NOMO-1 (cell line): ENCODE data around the gene FAM90A1.
"Not testable (repeated sequence)": the region's sequence is repeated elsewhere in the genome, so short reads cannot be mapped to it uniquely, and the experiment has no call there.

Experiments
- DNase-seq, 2 experiments: peaks; one replicate each; lab custom pipeline; 2025; ENCODE audit not compliant: unreplicated experiment in 2 of 2; lab: John Stamatoyannopoulos, UW

FAM90A1 gene

GRCh38 chr12:8233935-8234495, 6.6 kb upstream of the FAM90A1 start:
- not testable (repeated sequence) for DNase-seq

GRCh38 chr12:8233300-8233855, 6.0 kb upstream of the FAM90A1 start:
- DNase-seq = not testable (repeated sequence)

GRCh38 chr12:8231666-8232608, 4.5 kb upstream of the FAM90A1 start:
- peak in 1 of 2 experiments; percentile 2 for DNase-seq

- not testable (repeated sequence) for DNase-seq
Measured at GRCh38 chr12:8231049-8231448, 3.6 kb upstream of the FAM90A1 start.

DNA sequence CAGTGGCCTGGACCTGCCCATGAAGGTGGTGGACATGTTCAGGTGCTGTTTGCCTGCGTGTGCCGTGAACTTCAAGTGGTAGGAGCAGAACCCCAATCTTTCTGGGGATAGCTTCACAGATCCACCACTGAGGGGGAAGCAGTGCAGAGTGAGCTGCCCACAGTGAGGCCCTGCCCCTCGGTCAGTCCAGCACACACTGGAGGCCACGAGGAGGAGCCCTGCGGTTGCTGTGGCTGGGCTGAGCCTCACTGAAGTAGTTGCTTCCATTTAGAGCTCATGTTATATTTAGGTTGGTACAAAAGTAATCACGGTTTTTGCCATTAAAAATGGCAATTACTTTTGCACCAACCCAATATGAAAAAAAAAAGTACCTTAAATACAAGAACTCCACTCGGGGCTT, 2.1 kb upstream of the FAM90A1 start:
- not testable (repeated sequence) for DNase-seq

DNA sequence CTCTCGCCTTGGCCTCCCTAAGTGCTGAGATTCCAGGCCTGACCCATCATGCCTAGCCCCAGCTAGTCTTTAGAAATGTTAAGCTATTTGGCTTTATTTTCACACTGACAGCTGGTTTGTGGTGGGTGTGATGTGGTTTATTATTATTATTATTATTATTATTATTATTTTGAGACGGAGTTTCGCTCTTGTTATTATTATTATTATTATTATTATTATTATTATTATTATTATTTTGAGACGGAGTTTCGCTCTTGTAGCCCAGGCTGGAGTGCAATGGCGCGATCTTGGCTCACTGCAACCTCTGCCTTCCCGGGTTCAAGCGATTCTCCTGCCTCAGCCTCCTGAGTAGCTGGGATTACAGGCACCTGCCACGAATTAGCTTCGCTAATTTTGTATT, 1.2 kb upstream of the FAM90A1 start:
- not testable (repeated sequence) for DNase-seq

GRCh38 chr12:8227732-8228077, 287 bp upstream of the FAM90A1 start:
- DNase-seq = not testable (repeated sequence)

GRCh38 chr12:8226355-8226754, 1.1 kb downstream of the FAM90A1 start:
- DNase-seq = no peak

GRCh38 chr12:8224782-8225181, 2.6 kb downstream of the FAM90A1 start:
- not testable (repeated sequence) for DNase-seq

DNA sequence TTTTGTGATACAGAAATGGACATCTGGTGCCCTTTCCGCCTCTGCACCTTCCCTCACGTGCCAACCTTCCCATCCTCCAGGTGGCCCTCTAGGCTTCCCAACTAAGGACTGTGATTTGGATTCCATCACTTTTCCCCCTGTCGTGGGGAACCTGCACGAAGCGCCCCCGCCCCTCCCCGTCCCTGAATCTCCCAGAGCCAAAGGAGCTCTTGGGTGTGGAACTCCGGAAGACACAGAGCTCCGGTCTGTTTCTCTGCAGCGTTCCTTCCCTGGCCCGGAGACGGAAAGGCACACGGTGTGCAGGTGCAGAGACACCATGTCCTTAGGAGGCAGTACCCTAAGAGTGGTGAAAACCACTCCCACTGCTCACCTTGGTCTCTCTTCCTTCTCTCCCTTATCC, 3.8 kb downstream of the FAM90A1 start:
- not testable (repeated sequence) for DNase-seq

GRCh38 chr12:8222303-8222702, 5.1 kb downstream of the FAM90A1 start:
- DNase-seq = not testable (repeated sequence)

- DNase-seq = not testable (repeated sequence)
Measured at GRCh38 chr12:8221844-8222243, 5.6 kb downstream of the FAM90A1 start.

GRCh38 chr12:8221375-8221774, 6.0 kb downstream of the FAM90A1 start:
- DNase-seq = not testable (repeated sequence)

DNA sequence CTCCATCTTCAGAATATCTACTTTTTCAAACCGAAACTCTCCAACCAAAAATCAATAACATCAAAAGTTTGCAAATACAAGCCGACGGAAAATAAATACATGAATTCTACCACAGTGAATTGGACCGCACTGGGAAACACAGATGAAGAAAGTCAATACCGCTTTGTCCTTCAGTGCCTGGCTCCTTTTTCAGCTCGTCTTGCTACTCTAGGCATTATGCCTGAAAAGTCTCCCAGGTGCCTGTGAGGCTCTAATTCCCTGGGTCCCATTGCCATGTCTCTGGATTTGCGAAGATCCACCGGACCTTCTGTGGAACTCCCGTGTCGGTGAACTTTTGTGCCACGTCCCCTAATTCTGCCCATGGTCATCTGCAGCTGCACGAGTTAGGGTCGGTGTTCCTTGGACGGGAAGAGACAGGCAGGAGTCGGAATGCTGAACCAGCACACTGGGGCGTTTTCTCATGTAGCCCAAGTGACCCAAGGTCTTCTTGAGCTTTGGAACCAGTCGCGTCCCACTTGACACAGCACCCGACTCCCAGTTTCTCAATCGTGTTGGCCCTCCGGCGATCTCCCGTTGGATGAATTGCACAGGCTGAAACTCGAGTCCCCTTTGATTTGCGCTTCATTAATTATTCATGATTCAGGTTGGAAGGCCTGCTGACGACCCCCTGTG, 8.6 kb downstream of the FAM90A1 start:
- DNase-seq = not testable (repeated sequence)

- DNase-seq = not testable (repeated sequence)
Measured at GRCh38 chr12:8197685-8198308, 29.6 kb downstream of the FAM90A1 start.

- not testable (repeated sequence) for DNase-seq
Measured at GRCh38 chr12:8188088-8188487, 39.3 kb downstream of the FAM90A1 start.

DNA sequence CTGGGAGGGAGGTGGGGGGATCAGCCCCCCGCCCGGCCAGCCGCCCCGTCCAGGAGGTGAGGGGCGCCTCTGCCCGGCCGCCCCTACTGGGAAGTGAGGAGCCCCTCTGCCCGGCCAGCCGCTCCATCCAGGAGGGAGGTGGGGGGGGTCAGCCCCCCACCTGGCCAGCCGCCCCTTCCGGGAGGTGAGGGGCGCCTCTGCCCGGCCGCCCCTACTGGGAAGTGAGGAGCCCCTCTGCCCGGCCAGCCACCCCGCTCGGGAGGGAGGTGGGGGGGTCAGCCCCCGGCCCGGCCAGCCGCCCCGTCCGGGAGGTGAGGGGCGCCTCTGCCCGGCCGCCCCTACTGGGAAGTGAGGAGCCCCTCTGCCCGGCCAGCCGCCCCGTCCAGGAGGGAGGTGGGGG, 43.2 kb downstream of the FAM90A1 start:
- DNase-seq = not testable (repeated sequence)

DNA sequence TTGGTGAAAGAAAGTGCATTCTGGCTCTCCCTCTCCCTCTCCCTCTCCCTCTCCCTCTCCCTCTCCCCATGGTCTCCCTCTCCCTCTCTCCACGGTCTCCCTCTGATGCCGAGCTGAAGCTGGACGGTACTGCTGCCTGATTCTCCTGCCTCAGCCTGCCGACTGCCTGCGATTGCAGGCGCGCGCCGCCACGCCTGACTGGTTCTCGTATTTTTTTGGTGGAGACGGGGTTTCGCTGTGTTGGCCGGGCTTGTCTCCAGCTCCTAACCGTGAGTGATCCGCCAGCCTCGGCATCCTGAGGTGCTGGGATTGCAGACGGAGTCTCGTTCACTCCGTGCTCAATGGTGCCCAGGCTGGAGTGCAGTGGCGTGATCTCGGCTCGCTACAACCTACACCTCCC, 44.1 kb downstream of the FAM90A1 start:
- not testable (repeated sequence) for DNase-seq

- not testable (repeated sequence) for DNase-seq
Measured at GRCh38 chr12:8182923-8183322, 44.5 kb downstream of the FAM90A1 start.

DNA sequence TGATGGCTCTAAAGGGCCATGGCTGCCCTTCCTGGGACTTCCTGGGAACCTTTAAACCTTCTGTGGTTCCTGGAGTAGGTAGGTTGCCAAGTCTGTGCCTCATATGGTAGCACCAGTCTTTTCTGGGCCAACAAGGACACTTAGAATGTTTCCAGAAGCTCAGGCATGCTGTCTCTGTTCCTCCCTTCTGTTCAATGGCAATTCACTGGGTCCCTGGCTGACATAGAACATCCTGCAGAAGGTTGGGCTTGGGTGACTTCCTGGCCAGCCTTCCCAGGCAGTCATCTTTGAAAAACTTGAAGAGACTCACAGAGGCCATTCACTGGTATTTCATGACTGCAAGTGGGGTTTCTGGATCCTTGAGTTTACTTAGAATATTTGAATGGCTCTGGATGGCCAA, 46.1 kb downstream of the FAM90A1 start:
- DNase-seq = not testable (repeated sequence)
